Endothelial cell of umbilical vein (primary cell): ENCODE data around the gene AIF1L. TPM values are rescaled to one million over a fixed set of nuclear protein-coding genes. Genes with fewer than 3 reads are reported as not detected.

Source experiments
- BruUV-seq: library from RNA; stranded (reverse); fragments of 400-500 nt; replicated peaks from 2 replicates; lab custom pipeline; 2021; lab: Mats Ljungman, UMichigan
- CTCF ChIA-PET: fragments of 300-600, 350-600 bp; sonication (Branson Sonifier 250); formaldehyde crosslinking; loops from one replicate; lab custom pipeline; 2021; ENCODE audit warnings: antibody characterized with exemption, inconsistent platforms; lab: Charles Lee
- POLR2A ChIA-PET: fragments of 300-600, 350-600 bp; sonication (Branson Sonifier 250); formaldehyde crosslinking; loops from one replicate; lab custom pipeline; 2021; ENCODE audit warnings: antibody characterized with exemption, inconsistent platforms; lab: Charles Lee
- DNase-seq: peaks from one replicate; pipeline ENCODE4 v3.0.0-alpha.2; 2011; ENCODE audit warnings: low read depth, low spot score
- FAIRE-seq: peaks from 2 replicates; lab custom pipeline; 2011; peaks lifted over from hg19 to GRCh38; lab: Jason Lieb, UNC
- H2AFZ ChIP-seq: 2 replicates; pipeline ENCODE4 v1.6.0; 2012; ENCODE audit warnings: low read depth, low read length, control low read depth, inconsistent platforms
- H3K27ac ChIP-seq: 2 replicates; pipeline ENCODE4 v1.5.1; 2011; ENCODE audit warnings: low read depth, mild to moderate bottlenecking, control low read depth, low read length, moderate library complexity; ENCODE audit not compliant: insufficient read depth
- H3K27me3 ChIP-seq, 2 experiments: 2 replicates each; pipeline versions ENCODE4 v1.6.0 to v1.6.1; 2011; ENCODE audit warnings: low read length in 2 of 2, mixed read lengths in 1 of 2; ENCODE audit not compliant: control insufficient read depth in 2 of 2, insufficient read depth in 2 of 2
- H3K36me3 ChIP-seq, 2 experiments: 2 replicates in 1 of 2; 3 replicates in 1 of 2; pipeline ENCODE4 v1.5.1; 2011; ENCODE audit warnings: low read length in 2 of 2, mild to moderate bottlenecking in 1 of 2, moderate library complexity in 1 of 2; ENCODE audit not compliant: control insufficient read depth in 2 of 2, insufficient read depth in 2 of 2; ENCODE audit errors: extremely low read depth in 1 of 2
- H3K4me1 ChIP-seq: 3 replicates; pipeline ENCODE4 v1.5.1; 2011; ENCODE audit warnings: mild to moderate bottlenecking, low read length; ENCODE audit not compliant: control insufficient read depth, insufficient read depth; ENCODE audit errors: extremely low read depth
- H3K4me2 ChIP-seq: 2 replicates; pipeline ENCODE4 v1.6.1; 2011; ENCODE audit warnings: low read length, control low read depth, mixed read lengths; ENCODE audit not compliant: insufficient read depth
- H3K4me3 ChIP-seq, 3 experiments: fragments of 200-600 bp in 1 of 3; sonication (generic), shearing (Covaris generic) in 1 of 3; replicated peaks in 1 of 3; 2 replicates each; pipeline ENCODE4 v1.5.1; 2011 to 2016; ENCODE audit warnings: control low read depth in 3 of 3, low read length in 3 of 3, mild to moderate bottlenecking in 2 of 3, inconsistent platforms in 1 of 3, low read depth in 1 of 3, moderate library complexity in 1 of 3; ENCODE audit not compliant: insufficient read depth in 1 of 3
- H3K79me2 ChIP-seq: 2 replicates; pipeline ENCODE4 v1.6.0; 2012; ENCODE audit warnings: low read length, inconsistent platforms; ENCODE audit not compliant: control insufficient read depth, insufficient read depth
- H3K9ac ChIP-seq: replicated peaks from 2 replicates; pipeline ENCODE3; 2011; ENCODE audit warnings: low read length, control low read depth; ENCODE audit not compliant: insufficient read depth; ENCODE audit errors: extremely low read depth
- H3K9me1 ChIP-seq: replicated peaks from 3 replicates; pipeline ENCODE4 v1.6.0; 2011; ENCODE audit warnings: mild to moderate bottlenecking, low read length; ENCODE audit not compliant: control insufficient read depth, insufficient read depth; ENCODE audit errors: extremely low read depth
- H3K9me3 ChIP-seq: replicated peaks from 2 replicates; pipeline ENCODE4 v1.5.1; 2012; ENCODE audit warnings: low read length, inconsistent platforms; ENCODE audit not compliant: control insufficient read depth, insufficient read depth
- H4K20me1 ChIP-seq: replicated peaks from 2 replicates; pipeline ENCODE3; 2011; ENCODE audit warnings: mild to moderate bottlenecking, low read length; ENCODE audit not compliant: control insufficient read depth, insufficient read depth; ENCODE audit errors: extremely low read depth
- EZH2 ChIP-seq: IDR thresholded peaks from 2 replicates; pipeline ENCODE4 v1.6.1; 2012; ENCODE audit warnings: borderline replicate concordance, low read depth, mild to moderate bottlenecking, moderate library complexity, low read length, inconsistent platforms; ENCODE audit not compliant: severe bottlenecking
- FOS ChIP-seq: IDR thresholded peaks from 2 replicates; pipeline ENCODE4 v1.6.1; 2011; ENCODE audit warnings: mild to moderate bottlenecking, low read length, moderate library complexity, borderline replicate concordance; ENCODE audit not compliant: insufficient read depth
- GATA2 ChIP-seq: IDR thresholded peaks from 2 replicates; pipeline ENCODE4 v1.7.0; 2011; ENCODE audit warnings: low read depth, mild to moderate bottlenecking, moderate library complexity, mixed read lengths, low read length; ENCODE audit not compliant: insufficient read length, insufficient read depth
- JUN ChIP-seq: IDR thresholded peaks from 2 replicates; pipeline ENCODE4 v1.6.1; 2011; ENCODE audit warnings: borderline replicate concordance, low read depth; ENCODE audit not compliant: insufficient read length, insufficient read depth
- MYC ChIP-seq: IDR thresholded peaks from one replicate; pipeline ENCODE4 v1.6.1; 2011; ENCODE audit warnings: mild to moderate bottlenecking, low read depth, low read length
- POLR2A ChIP-seq: IDR thresholded peaks from 2 replicates; pipeline ENCODE4 v1.6.1; 2012; ENCODE audit warnings: low read depth, mild to moderate bottlenecking, control low read depth, low read length
- POLR2AphosphoS5 ChIP-seq: IDR thresholded peaks from 2 replicates; pipeline ENCODE4 v1.6.1; 2012; ENCODE audit warnings: low read depth, mild to moderate bottlenecking, control low read depth, low read length, moderate library complexity; ENCODE audit not compliant: insufficient read depth
- dilution Hi-C: fragments of 300-500 bp; cut with MboI; formaldehyde crosslinking; loops from one replicate; pipeline ENCODE4 v1.15.0; 2019; ENCODE audit warnings: low sequenced_read_pairs; ENCODE audit not compliant: extremely low pct_ligation_motif_present
- intact Hi-C: fragments of 100-400 bp; cut with micrococcal nuclease; formaldehyde crosslinking; loops from one replicate; pipeline ENCODE4 v1.10.0; 2022
- polyA plus RNA-seq, 4 experiments: library from polyadenylated mRNA; depleted of rRNA in 3 of 4; stranded (reverse) in 3 of 4; unstranded in 1 of 4; fragments of >200 nt; gene quantifications; 2 replicates each; pipeline versions ENCODE4 v1.2.1 to v1.2.3, GENCODE V29; 2011 to 2012; ENCODE audit warnings: missing spikeins in 1 of 4
- total RNA-seq: library from RNA; stranded (reverse); gene quantifications from 2 replicates; pipeline ENCODE4 v1.2.3, GENCODE V29; 2021
- TF ChIP-seq, protein P1 (sequence below), 2 donors: IDR thresholded peaks; 1 replicate in 1 of 2; 2 replicates in 1 of 2; pipeline ENCODE4 v1.5.1; 2011; ENCODE audit warnings: low read length in 2 of 2, mild to moderate bottlenecking in 2 of 2, moderate library complexity in 2 of 2, control low read depth in 1 of 2, inconsistent platforms in 1 of 2, low read depth in 1 of 2; ENCODE audit not compliant: insufficient read depth in 1 of 2; ENCODE audit errors: extremely low read depth in 1 of 2
- TF ChIP-seq, protein P2 (sequence below): IDR thresholded peaks from 2 replicates; pipeline ENCODE4 v1.6.1; 2011; ENCODE audit not compliant: insufficient read depth, insufficient read length

AIF1L gene
- total and polyA plus RNA-seq, 2 donors (not counting 3 experiments of a cell fraction or from before 2014, with no cell fraction given): 17.8 to 39.7 TPM

DNA sequence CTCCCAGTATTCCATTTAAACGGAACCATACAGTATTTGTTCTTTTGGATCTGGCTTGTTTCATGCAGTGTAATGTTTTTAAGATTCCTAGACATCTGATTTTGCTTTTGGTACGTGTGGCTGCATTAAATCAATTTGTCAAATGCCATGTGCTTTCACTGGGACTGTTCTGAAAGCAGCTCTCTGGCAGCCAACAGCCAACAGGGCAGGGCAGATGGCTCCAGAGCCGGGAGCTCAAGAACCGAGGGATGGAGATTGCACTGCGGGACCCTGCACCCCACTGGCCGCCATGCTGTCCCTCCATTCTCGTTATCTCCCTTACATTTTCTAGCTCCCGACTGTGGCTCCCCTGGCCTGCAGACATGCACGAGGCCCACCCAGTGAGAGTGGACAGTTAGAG, 33.4 kb upstream of the AIF1L start:
- POLR2A ChIA-PET: no interaction called here
- CTCF ChIA-PET: interaction anchor here (0.6 to 1.8 kb wide), 4 partner anchors 9 to 244 kb away, joined by 3 to 8 read pairs (median 4); no protein-coding TSS in a partner anchor

More for the DNA sequence above, 33.4 kb upstream of the AIF1L start:
- H3K27me3 ChIP-seq: no peaks in the 10 kb centered on the region
- H3K36me3 ChIP-seq: no peaks in the 10 kb centered on the region
- H3K9me3 ChIP-seq: no peaks in the 10 kb centered on the region
- no peak overlapping the region for H3K4me3 ChIP-seq
- H3K9me1 ChIP-seq: no peaks in the 10 kb centered on the region
- H4K20me1 ChIP-seq: no peaks in the 10 kb centered on the region
- no peak overlapping the region for H3K4me2 ChIP-seq
- H3K9ac ChIP-seq: no peak overlapping the region
- no peak for TF ChIP-seq EZH2
- no peak for TF ChIP-seq POLR2A
- TF ChIP-seq GATA2: no peak
- TF ChIP-seq POLR2AphosphoS5: no peak
- TF ChIP-seq JUN: no peak
- TF ChIP-seq, protein P1, sequence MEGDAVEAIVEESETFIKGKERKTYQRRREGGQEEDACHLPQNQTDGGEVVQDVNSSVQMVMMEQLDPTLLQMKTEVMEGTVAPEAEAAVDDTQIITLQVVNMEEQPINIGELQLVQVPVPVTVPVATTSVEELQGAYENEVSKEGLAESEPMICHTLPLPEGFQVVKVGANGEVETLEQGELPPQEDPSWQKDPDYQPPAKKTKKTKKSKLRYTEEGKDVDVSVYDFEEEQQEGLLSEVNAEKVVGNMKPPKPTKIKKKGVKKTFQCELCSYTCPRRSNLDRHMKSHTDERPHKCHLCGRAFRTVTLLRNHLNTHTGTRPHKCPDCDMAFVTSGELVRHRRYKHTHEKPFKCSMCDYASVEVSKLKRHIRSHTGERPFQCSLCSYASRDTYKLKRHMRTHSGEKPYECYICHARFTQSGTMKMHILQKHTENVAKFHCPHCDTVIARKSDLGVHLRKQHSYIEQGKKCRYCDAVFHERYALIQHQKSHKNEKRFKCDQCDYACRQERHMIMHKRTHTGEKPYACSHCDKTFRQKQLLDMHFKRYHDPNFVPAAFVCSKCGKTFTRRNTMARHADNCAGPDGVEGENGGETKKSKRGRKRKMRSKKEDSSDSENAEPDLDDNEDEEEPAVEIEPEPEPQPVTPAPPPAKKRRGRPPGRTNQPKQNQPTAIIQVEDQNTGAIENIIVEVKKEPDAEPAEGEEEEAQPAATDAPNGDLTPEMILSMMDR (IDR thresholded peaks at IDR 0.05; ENCODE audit: extremely low read depth in 1 of 2, insufficient read depth in 1 of 2, low read depth in 1 of 2, low read length in 2 of 2): no peak
- TF ChIP-seq, protein P2, sequence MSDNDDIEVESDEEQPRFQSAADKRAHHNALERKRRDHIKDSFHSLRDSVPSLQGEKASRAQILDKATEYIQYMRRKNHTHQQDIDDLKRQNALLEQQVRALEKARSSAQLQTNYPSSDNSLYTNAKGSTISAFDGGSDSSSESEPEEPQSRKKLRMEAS: no peak
- no peak for TF ChIP-seq FOS
- no peak for TF ChIP-seq MYC
- dilution Hi-C loops (no loop called here), intact Hi-C loops (no loop called here)
- no peak for DNase-seq
- no peaks in the 10 kb centered on the region for H3K4me1 ChIP-seq
- no peak overlapping the region for H3K27ac ChIP-seq
- no peak overlapping the region for H2AFZ ChIP-seq
- no peaks in the 10 kb centered on the region for H3K79me2 ChIP-seq
- no TSS peak for BruUV-seq
- no peak for FAIRE-seq
